Fibroblast of skin of left biceps (primary cell): ENCODE data around the gene TENM3.
"Not testable (repeated sequence)": the region's sequence is repeated elsewhere in the genome, so short reads cannot be mapped to it uniquely, and the experiment has no call there.

Experiments
- DNase-seq, 2 experiments: peaks; one replicate each; pipeline ENCODE4 v3.0.0-alpha.2; 2013; ENCODE audit warnings: low read depth in 2 of 2

TENM3 gene

DNA sequence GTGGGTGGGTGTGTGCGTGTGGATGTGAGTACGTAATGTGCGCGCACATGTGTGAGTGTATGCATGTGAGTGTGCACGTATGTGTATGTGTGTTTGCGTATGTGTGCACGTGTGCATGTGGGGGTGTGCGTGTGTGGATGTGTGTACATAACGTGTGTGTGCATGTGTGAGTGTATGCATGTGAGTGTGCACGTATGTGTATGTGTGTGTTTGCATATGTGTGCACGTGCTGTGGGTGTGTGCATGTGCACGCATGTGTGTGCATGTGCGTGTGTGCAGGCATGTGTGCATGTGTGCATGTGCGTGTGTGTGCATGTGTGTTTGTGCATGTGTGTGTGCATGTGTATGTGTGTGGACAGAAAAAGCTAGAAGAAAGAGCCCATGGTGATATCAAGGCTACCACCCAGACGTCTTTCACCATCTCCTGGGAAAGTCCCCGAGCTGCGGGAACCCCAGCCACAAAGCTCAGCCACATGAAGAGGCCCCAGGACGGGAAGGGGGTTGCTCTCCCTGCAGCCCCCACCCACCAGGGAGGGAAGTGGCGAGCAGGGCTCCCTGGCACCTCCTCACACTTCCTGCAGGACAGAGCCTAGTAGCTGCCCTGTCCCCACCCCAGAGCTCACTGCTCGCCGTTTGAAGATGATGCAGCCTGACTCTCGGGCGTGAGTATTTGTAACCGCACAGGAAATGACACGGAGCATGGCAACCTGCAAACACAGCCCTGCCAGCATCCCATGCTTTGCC is 565.6 kb downstream of the TENM3 start:
- DNase-seq: no peak

DNA sequence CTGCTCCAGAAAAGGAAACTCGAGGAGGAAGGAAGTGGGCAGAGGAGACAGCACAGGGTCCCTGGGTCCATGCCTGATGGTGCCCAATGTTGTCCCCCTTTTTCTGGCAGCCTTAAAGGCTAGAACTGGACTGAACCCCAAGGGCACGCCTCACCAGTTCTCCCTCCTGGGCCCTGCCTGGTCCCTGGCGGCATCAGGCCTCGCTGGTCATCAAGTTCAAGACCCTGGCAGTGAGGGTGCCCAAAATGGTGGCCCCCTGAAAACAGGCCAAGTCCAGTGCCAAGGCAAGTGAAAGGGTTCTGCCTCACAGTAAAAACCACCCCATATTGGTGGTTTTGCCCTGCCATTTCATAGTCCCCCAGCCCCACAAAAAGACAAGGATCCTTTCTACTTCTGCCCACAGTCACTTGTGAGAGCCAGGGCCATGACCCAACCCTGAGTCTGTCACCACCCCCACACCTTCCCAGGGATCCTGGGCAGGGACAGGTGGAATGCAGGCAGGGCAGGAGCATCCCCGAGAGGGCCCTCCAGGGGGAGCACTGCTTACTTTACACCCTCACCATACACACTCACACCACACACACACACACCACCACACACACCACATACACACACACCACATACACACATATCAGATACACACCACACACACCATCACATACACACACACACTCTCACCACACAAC is 566.4 kb downstream of the TENM3 start:
- no peak for DNase-seq

DNA sequence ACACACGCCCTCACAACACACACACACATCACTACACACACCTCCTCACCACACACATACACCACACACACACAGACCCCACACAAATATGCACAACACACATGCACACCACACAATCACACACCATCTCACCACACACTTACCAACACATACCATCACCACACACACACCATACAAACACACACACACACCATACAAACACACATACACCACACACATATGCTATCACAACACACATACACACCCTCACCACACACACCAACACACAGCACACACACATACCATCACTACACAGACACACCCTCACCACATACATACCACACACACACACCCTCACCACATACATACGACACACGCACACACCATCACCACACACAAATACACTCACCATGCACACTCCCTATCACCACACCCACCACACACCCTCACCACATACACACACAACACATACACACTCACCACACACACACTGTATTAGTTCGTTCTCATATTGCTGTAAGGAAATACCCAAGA is 567.0 kb downstream of the TENM3 start:
- no peak for DNase-seq

DNA sequence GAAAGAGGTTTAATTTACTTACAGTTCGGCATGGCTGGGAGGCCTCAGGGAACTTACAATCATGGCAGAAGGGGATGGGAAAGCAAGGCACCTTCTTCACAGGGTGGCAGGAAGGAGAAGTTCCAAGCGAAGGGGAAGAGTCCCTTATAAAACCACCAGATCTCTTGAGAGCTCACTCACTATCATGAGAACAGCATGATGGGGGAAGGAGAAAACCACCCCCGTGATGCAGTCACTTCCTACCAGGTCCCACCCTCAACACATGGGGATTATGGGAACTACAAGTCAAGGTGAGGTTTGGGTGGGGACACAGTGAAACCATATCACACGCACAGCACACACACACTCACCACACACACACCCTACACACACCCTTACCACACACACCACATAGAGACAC is 569.7 kb downstream of the TENM3 start:
- DNase-seq: no peak

DNA sequence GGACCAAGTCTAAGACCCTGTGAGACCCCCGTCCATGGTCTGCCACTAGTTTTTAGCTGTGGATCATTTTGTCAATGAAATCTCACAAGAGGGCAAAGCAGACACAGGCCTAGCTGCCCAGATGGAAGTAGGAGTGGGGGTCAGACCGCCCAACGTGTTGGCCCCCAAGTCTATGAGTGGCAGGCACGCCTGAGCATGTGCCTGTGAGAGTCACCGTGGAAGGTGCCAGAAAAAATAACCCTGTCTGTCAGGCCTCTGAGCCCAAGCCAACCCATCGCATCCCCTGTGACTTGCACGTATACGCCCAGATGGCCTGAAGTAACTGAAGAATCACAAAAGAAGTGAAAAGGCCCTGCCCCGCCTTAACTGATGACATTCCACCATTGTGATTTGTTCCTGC is 570.9 kb downstream of the TENM3 start:
- not testable (repeated sequence) for DNase-seq

DNA sequence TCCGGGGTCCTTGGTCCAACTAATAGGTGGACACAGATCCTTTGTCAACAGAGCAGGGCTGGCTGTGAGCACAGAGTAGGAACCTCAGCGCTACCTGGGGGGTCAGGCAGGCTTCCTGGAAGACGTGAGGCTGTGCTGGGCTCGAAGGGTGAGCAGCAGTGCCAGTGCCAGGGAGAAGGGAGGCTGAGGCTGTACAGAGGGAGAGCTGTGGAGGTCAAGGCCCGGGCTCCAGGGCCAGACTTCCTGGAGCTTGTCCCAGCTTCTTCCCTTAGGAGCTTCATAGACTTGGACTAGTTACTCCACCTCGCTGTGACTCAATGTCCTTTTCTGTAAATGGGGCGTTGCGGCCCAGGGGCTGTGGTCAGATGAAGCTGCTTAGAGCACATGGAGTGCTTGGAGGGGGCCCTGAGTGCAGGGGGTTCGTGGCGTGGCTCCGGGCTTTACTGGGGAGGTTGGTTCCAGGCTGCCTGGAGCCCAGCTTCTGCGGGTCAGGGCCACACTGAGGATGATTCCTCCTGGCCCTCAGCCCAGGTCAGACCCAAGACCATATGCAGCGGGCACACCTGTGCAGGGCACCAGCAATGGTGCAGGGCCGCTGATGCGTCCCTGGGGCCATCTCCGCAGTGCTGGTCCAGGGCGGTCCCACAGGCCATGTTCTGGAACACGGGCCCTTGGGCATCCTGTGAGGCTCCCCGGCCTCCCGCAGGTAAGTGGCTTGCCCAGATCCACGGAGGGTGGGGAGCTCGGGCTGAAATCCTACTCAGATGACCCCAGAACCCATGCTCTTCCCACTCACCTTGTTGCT is 575.9 kb downstream of the TENM3 start:
- DNase-seq: no peak

DNA sequence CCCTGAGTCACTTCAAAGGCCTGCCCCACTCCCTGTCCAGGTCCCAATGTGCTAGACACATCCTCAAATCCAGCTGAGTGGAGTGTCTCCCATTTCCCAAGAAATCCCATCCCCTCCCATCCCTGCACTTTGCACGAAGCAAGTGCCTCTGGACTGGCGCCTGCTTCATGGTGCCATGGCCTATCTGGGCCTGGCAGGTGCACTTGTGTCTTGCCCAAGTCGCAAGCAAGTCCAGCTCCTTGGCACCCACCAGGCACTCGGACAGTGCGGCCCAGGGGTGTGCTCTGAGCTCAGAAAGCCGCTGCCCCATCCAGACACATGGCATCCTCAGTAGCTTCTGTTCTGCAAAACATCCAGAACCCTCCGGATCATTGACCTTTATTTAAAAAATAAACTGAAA is 576.5 kb downstream of the TENM3 start:
- no peak for DNase-seq

DNA sequence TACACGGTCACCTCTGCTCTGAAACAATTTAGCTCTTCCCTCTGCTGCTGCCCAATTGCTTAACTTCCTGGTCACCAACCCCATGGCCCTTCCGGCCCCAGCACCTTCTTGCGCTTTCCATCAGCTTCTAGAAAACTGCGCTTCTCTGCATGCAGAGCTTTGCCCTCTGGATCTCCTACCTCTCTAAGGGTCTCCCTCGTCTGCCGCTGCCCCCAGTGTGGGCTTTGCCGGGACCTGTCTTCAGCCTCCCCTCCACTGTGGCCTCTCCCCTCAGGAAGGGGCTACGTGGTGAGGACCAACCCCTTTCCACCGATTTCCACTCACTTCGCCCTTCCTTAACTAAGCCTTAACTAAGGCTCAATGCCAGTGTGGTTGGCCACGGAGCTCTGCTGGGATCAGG is 579.4 kb downstream of the TENM3 start:
- DNase-seq: no peak

DNA sequence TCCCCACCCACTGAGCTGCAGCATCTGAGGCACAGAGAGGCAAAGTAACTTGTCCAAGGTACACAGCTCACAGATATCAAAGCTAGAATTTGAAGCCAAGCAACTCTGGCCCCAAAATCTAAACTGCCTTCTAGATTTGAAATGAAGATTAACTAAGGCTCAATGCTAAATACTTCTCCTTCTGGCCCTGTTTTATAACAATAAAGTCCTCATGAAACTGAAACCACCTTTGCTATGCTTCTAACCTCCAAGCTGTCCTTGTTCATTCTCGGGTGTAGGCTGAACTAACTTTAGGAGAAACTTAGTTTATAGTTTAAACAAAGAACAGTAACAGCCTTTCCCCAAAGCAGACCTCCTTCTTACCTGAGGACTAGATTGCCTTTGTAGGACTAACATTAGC is 580.4 kb downstream of the TENM3 start:
- DNase-seq: no peak

DNA sequence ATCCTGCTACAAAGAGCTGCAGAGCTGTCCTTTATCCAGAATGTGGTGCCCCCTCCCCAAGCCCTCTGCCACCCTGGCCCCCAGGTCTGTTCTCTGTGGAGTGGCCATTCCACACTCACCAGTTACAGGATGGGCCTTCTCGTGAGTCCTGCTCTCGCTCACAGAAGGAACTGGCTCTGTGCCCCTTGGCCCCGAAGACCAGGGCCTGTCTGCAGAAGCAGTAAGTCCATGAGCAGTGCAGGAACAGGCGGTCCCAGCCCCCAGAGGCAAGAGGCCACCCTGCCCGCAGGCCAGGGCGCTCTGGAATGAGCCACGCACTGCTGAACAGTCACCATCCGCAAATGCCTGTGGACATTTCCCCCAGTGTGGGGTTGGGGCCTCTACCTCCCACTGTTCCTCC is 581.8 kb downstream of the TENM3 start:
- no peak for DNase-seq

DNA sequence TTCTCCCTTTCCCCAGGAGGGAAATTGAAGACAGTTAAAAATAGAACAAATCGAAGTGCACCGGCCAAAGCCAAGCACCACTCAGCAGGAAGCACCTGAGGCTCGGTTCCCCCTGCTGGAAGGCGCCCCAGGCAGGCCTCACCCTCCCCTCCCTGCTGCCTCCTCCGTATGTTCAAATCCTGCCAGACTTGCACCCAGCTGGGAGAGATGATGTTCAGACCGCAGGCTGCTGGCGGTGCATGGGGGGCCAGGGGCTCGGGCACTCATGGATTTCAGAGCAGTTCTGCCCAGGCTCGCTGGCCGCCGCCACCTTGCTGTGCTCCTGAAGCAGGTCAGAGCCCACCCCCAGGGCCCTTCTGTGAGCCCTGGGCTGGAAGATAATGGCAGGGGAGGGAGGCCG is 582.6 kb downstream of the TENM3 start:
- no peak for DNase-seq

DNA sequence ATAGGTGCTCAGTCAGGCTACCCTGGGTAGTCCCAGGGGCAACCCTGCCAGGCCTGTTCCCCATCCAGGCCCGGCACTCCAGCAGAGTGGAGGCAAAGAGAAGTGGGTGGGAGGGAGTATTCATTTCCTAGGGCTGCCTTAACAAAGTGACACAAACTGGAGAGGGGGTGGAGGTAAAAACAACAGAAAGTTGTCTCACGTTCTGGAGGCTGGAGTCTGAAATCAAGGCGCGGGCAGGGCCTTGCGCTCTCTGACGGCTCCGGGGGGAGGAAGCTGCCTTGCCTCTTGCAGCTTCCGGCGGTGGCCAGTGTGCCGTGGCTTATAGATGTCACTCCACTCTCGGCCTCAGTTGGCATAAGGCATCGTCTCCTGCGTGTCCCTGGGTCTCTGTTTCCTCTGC is 583.2 kb downstream of the TENM3 start:
- DNase-seq: no peak

DNA sequence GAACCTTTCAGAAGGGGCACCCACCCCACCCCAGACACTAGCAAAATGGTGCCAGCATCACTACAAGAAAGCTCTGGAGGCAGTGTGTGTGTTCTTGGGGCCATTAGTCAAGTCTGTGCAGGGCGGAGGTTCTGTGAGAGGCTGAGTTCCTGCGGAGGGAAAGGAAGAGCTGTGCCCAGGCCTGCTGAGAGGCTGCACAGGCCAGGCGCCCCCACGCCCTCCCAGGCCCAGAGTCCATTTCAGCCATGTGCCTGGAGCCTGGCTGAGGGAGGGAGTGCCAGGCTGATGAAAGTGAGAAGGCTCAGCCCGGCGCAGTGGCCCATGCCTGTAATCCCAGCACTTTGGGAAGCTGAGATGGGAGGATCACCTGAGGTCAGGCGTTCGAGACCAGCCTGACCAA is 584.0 kb downstream of the TENM3 start:
- no peak for DNase-seq

DNA sequence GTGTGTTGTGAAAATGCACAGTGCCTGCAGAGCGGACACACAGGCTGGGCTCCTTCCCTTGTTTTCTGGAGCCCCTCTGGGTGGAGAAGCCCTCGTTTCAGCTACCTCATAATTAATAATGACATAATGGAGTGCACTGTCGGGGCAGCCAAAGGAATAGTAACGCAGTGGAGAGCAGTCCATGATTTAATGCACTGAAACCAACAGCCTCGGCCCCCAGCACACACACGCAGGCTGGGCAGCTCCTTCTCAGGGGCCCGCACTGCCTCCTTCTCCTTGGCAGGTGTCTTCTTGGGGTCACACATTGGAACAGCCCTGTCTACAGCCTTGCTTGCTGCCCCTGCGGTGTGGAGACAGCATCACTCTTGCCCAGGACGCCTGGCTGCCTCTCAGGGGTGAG is 584.8 kb downstream of the TENM3 start:
- no peak for DNase-seq

DNA sequence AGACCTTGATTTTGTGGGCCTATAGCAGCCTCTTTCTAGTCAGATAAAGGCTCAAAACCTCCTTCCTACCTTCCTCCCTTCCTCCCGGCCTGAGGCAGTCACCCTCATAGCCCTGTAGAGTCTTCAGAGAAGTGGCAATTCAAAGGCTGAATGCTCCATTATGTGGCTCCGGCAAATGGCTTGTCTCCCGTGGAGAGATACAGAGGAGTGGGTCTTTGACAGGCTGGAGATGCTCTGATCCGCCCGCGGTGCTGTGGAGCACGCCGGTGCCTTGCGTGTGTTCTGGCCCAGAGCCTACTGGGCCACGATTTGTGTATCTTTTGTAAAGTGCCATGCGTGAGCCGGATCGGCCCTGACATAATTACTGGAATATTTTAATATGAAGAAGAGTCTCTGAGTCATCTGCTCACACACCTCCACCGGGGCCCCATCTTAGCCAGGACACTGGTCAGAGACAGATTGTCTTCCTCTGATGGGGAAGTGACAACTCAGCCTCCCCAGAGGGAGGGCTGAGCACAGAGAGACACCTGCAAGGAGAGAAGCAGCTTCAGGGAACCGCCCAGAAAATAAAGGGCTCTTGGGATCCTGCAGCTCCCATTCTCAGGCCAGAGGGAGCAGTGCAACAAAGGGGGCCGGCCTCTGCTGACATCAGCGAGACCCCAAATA is 585.3 kb downstream of the TENM3 start:
- no peak for DNase-seq

DNA sequence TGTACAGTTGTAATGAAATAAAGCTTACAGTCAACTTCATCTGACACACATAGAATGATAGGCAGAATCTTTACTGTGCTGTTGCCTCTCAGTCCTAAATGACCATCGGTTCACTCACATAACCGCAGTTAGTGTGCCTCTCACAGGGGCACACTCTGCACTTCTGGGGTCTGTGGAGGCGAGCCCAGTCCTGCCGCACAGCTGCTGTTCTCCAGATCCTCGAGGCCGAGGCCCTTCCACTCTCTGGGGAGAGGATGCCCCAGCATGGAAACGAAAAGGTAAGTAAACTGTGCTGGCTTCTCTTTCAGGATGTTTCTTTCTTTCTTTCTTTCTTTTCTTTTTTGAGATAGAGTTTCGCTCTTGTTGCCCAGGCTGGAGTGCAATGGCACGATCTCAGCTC is 586.0 kb downstream of the TENM3 start:
- DNase-seq: no peak

DNA sequence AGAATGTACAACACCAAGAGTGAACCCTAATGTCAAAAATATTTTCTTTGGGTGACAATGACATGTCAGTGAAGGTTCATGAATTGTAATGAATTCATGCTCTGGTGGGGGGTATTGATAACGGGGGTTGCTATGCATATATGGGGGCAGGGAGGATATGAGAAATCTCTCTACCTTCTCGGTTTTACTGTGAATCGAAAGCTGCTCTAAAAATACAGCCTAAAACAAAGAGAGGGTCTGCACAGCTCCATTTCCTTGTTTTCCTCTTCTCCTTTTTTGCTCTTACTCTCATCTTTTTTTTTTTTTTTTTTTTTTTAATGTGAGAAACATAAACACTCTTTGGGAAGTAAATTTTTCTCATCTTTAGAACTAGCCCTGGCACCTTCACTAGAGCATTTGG is 588.2 kb downstream of the TENM3 start:
- DNase-seq: no peak

DNA sequence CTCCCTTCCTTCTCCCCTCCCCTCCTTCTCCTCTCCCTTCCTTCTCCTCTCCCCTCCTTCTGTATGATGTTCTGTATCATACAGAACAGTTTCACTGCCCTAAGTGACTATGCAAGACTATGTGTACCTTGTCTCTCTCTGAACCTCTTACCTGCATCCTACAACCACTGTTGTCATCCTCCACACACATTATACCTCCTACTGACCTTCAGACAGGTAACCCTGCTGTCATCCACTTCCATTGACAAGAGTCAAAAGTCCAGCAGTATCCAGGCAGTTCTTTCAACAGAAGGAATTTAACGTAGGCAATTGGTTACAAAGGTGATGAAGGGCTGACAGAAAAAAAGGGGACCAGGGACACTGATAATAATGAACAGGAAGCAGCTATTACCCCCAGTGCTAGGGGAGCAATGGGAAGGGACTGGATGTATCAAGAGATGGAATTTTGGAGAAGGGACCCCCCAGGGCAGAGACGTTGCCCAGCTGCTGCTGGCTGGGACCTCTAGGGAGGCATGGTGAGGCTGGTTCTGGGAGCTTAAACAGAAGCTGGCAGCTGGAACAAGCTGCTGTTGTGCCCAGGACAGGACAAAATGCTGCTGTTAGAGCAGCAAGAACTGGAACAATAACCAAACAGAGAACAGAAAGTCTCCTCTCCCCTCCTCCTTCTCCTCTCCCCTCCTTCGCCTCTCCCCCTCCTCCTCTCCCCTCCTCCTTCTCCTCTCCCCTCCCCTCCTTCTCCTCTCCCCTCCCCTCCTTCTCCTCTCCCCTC is 589.3 kb downstream of the TENM3 start:
- DNase-seq: no peak

DNA sequence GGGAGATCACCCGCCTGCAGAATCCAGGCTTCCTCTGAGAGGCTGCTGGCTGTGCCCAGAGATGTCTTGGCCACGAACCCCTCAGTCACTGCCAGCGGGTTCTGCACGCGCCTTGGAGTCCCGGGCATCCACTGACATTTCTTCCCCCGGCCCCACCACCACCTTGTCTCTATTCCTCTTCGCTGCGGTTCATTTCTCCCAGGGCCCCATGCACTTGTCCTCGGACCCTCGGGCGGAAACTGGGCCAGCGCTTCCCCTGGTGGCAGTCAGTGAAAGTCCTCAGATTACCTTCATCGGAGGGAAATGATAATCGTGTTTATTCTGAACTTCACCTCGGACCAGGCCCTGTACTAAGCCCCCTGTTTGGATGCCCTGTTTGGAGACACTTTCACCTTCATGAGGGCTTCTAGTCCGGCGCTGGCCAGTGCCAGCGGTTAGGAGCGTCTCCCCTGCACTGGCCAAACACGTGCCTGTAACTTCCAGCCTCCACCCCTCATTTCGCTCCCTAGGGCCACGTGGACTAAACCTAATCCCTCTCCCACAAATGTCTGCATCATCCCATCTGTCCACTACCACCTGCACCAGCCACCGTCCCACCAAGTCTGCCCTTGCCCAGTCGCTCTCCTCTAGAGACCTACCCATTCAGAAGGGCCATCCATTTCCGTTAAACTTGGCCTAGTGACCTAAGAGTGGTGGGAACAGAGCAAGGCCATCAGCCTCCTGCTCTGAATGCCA is 592.0 kb downstream of the TENM3 start:
- no peak for DNase-seq

DNA sequence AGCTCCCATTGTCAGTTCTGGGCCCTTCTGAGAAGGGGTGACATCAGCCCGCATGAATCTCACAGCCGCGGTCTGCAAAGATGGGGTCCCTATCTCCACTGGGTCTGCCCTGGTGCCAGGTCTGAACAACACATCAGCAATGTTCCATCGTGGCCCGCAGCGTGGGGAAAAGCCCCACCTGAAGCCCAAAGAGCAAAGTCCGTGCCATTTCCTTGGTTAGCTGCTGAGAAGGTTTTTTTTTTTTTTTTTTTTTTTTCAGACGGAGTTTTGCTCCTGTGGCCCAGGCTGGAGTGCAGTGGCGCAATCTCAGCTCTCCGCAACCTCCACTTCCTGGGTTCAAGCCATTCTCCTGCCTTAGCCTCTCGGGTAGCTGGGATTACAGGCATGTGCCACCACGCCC is 594.6 kb downstream of the TENM3 start:
- DNase-seq: no peak

DNA sequence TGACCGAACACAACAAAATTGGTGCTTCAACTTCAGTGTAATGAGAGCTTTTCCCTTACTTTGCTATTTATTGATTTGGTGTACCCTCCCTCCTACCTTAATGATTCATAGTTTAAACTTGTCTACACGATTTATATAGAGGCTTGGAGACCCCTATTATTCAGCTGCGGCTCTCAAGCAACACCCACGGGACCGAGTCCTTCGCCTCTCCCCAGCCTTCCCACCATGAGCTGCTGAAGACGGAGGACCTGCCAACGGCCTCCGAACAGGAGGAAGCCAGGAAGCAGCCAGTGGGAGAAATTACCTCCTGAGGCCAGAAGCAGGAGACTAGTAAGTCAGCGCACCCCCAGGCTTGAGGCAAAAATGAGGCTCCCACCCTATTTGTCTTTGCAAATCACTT is 595.3 kb downstream of the TENM3 start:
- no peak for DNase-seq
